SK-N-SH treated with all-trans-retinoic acid at 6 μM for 48 hours (cell line): Measurements from ENCODE around the gene SKIC8.

Experiments used
- ATAC-seq: fragments of 200-7000 bp; cut with Tn5 transposase; 3 replicates; pipeline ENCODE4 v1.9.1; 2020; ENCODE audit warnings: mild to moderate bottlenecking, moderate library complexity
- ARNTL ChIP-seq: fragments of 450-650 bp; formaldehyde crosslinking; IDR thresholded peaks from 2 replicates; pipeline ENCODE4 v1.5.0; 2020; ENCODE audit warnings: low read depth, mild to moderate bottlenecking, moderate library complexity, borderline replicate concordance
- BACH2 ChIP-seq: fragments of 250-450 bp; sonication (Bioruptor Pico); IDR thresholded peaks from 2 replicates; pipeline ENCODE4 v1.9.0; 2021; ENCODE audit warnings: mild to moderate bottlenecking, borderline replicate concordance
- CREB5 ChIP-seq: fragments of 250-450 bp; sonication (Bioruptor Pico); IDR thresholded peaks from 2 replicates; pipeline ENCODE4 v1.5.1; 2020; ENCODE audit warnings: low read depth, mild to moderate bottlenecking, moderate library complexity
- CSDC2 ChIP-seq: fragments of 250-450 bp; sonication (Bioruptor Pico); IDR thresholded peaks from 2 replicates; pipeline ENCODE4 v1.5.0; 2020; ENCODE audit warnings: mild to moderate bottlenecking, moderate library complexity
- CSRNP3 ChIP-seq: fragments of 250-450 bp; sonication (Bioruptor Pico); IDR thresholded peaks from 2 replicates; pipeline ENCODE4 v1.5.1; 2021; ENCODE audit warnings: mild to moderate bottlenecking, moderate library complexity
- ESRRG ChIP-seq: fragments of 250-450 bp; sonication (Bioruptor Pico); IDR thresholded peaks from 2 replicates; pipeline ENCODE4 v1.6.1; 2021; ENCODE audit warnings: mild to moderate bottlenecking
- GLIS3 ChIP-seq: fragments of 250-450 bp; sonication (Bioruptor Pico); IDR thresholded peaks from 2 replicates; pipeline ENCODE4 v1.5.0; 2020; ENCODE audit warnings: mild to moderate bottlenecking, moderate library complexity
- ISL1 ChIP-seq: fragments of 250-450 bp; sonication (Bioruptor Pico); IDR thresholded peaks from 2 replicates; pipeline ENCODE4 v2.1.2; 2022; ENCODE audit warnings: mild to moderate bottlenecking, moderate library complexity
- PATZ1 ChIP-seq: fragments of 250-450 bp; sonication (Bioruptor Pico); IDR thresholded peaks from 2 replicates; pipeline ENCODE4 v1.8.0; 2020; ENCODE audit warnings: mild to moderate bottlenecking, moderate library complexity, borderline replicate concordance
- POU6F1 ChIP-seq: fragments of 250-450 bp; sonication (Bioruptor Pico); IDR thresholded peaks from 2 replicates; pipeline ENCODE4 v1.8.0; 2021; ENCODE audit warnings: low read depth, mild to moderate bottlenecking, moderate library complexity, borderline replicate concordance
- PPARA ChIP-seq: fragments of 250-450 bp; sonication (Bioruptor Pico); IDR thresholded peaks from 2 replicates; pipeline ENCODE4 v1.5.0; 2020; ENCODE audit warnings: mild to moderate bottlenecking, borderline replicate concordance
- RARB ChIP-seq: fragments of 250-450 bp; sonication (Bioruptor Pico); IDR thresholded peaks from 2 replicates; pipeline ENCODE4 v1.8.0; 2021; ENCODE audit warnings: mild to moderate bottlenecking, moderate library complexity
- SNAI2 ChIP-seq: fragments of 250-450 bp; sonication (Bioruptor Pico); IDR thresholded peaks from 2 replicates; pipeline ENCODE4 v1.5.0; 2020; ENCODE audit warnings: mild to moderate bottlenecking, moderate library complexity
- TCF4 ChIP-seq: fragments of 250-450 bp; sonication (Bioruptor Pico); IDR thresholded peaks from 2 replicates; pipeline ENCODE4 v1.8.0; 2021; ENCODE audit warnings: mild to moderate bottlenecking, moderate library complexity, borderline replicate concordance
- TOX ChIP-seq: fragments of 250-450 bp; sonication (Bioruptor Pico); IDR thresholded peaks from 2 replicates; pipeline ENCODE4 v1.8.0; 2021; ENCODE audit warnings: mild to moderate bottlenecking, moderate library complexity, borderline replicate concordance
- TSHZ2 ChIP-seq: fragments of 250-450 bp; sonication (Bioruptor Pico); IDR thresholded peaks from 2 replicates; pipeline ENCODE4 v1.5.0; 2020; ENCODE audit warnings: mild to moderate bottlenecking, moderate library complexity
- ZC3H10 ChIP-seq: fragments of 250-450 bp; sonication (Bioruptor Pico); IDR thresholded peaks from 2 replicates; pipeline ENCODE4 v1.5.1; 2021; ENCODE audit warnings: mild to moderate bottlenecking, moderate library complexity
- ZFP3 ChIP-seq: fragments of 250-450 bp; sonication (Bioruptor Pico); IDR thresholded peaks from 2 replicates; pipeline ENCODE4 v1.5.0; 2020; ENCODE audit warnings: mild to moderate bottlenecking, moderate library complexity
- ZNF565 ChIP-seq: fragments of 450-650 bp; formaldehyde crosslinking; conservative IDR thresholded peaks from 2 replicates; pipeline ENCODE4 v1.5.0; 2020; ENCODE audit warnings: low read depth, mild to moderate bottlenecking, moderate library complexity
- ZNF8 ChIP-seq: fragments of 450-650 bp; formaldehyde crosslinking; IDR thresholded peaks from 2 replicates; pipeline ENCODE4 v1.5.0; 2020; ENCODE audit warnings: mild to moderate bottlenecking, moderate library complexity

The SKIC8 gene

GRCh38 chr15:78338781-78339180, 39.4 kb upstream of the SKIC8 start:
- TF ChIP-seq ZNF565 (CRISPR knock-in tag) (no peak), TSHZ2 (CRISPR knock-in tag) (no peak)
- ATAC-seq = no peak

GRCh38 chr15:78335985-78336384, 36.6 kb upstream of the SKIC8 start:
- ATAC-seq = no peak
- TF ChIP-seq RARB (no peak), PPARA (CRISPR knock-in tag) (no peak), CSDC2 (no peak), TCF4 (no peak), ARNTL (CRISPR knock-in tag) (no peak), TSHZ2 (CRISPR knock-in tag) (no peak), BACH2 (CRISPR knock-in tag) (no peak), ZC3H10 (CRISPR knock-in tag) (no peak), SNAI2 (CRISPR knock-in tag) (no peak), POU6F1 (no peak), ISL1 (CRISPR knock-in tag) (no peak), ZFP3 (CRISPR knock-in tag) (no peak), ZNF565 (CRISPR knock-in tag) (no peak), GLIS3 (no peak), ESRRG (CRISPR knock-in tag) (no peak), TOX (CRISPR knock-in tag) (no peak), PATZ1 (CRISPR knock-in tag) (no peak), CSRNP3 (CRISPR knock-in tag) (no peak)

GRCh38 chr15:78334845-78335244, 35.4 kb upstream of the SKIC8 start:
- ATAC-seq = no peak
- TF ChIP-seq TOX (CRISPR knock-in tag) (no peak), PATZ1 (CRISPR knock-in tag) (no peak), ZFP3 (CRISPR knock-in tag) (no peak), TCF4 (no peak), PPARA (CRISPR knock-in tag) (no peak), TSHZ2 (CRISPR knock-in tag) (no peak), ESRRG (CRISPR knock-in tag) (no peak), GLIS3 (no peak), ZNF565 (CRISPR knock-in tag) (no peak), ARNTL (CRISPR knock-in tag) (no peak), ZNF8 (CRISPR knock-in tag) (no peak), ISL1 (CRISPR knock-in tag) (no peak), CREB5 (no peak)
